C4-2B (cell line): ENCODE results near the gene RNF223.

Experiments used
- CTCF ChIP-seq: fragments of 450-650 bp; conservative IDR thresholded peaks from 2 replicates; pipeline ENCODE4 v1.5.1; 2017; ENCODE audit warnings: mild to moderate bottlenecking
- ZFX ChIP-seq: fragments of 450-650 bp; IDR thresholded peaks from 2 replicates; pipeline ENCODE4 v1.6.1; 2017

- TF ChIP-seq CTCF = no peak
- TF ChIP-seq ZFX = no peak
These were observed 18.2 kb upstream of the RNF223 start for GRCh38 chr1:1092149-1092855.
